ENCODE data around the gene MED12. TPM values are rescaled to one million over a fixed set of nuclear protein-coding genes. Genes with fewer than 3 reads are reported as not detected.

MED12 gene
- polyA plus RNA-seq, 3 donors: 47.9 to 55.0 (median 54.9) TPM

DNA sequence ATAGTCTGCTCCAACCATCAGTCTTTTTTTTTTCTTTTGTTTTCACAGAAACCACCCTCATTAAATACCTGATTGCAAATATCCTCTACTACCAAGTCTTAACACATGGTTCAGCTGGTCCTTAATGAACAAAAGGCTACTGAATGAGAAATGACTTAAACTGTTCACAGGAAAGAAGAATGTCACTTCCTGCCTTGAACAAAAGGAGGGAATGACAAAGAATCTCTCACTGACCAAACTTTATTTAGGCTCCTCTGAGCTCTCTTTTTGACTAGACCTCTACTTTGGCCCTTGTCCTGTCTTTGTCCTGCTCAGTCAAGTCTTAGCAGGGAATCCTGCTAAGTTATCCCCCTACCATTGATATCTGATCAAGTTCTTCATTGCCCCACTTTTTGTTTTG is 72.9 kb downstream of the MED12 start:
- DNase-seq: no peak

Other genes starting within 250 kb of the MED12 start
- under 1 TPM in 2 of 3 donors, not detected in 1; 0.04 to 0.13 TPM for gene TEX11, start 209.9 kb upstream of the MED12 start, polyA plus RNA-seq (ENCODE audit: insufficient read length in 3 of 3)
- 1 to 10 TPM; 1.9 to 2.7 (median 2.5) TPM for gene SLC7A3, start 187.5 kb upstream of the MED12 start, polyA plus RNA-seq (ENCODE audit: insufficient read length in 3 of 3)
- gene SNX12, start 50.3 kb upstream of the MED12 start, polyA plus RNA-seq (ENCODE audit: insufficient read length in 3 of 3): 10 to 100 TPM; 53.6 to 54.2 (median 54.1) TPM
- gene FOXO4, start 22.7 kb upstream of the MED12 start, polyA plus RNA-seq (ENCODE audit: insufficient read length in 3 of 3): 10 to 100 TPM; 24.2 to 32.6 (median 25.6) TPM
- gene CXorf65, start 11.9 kb upstream of the MED12 start, polyA plus RNA-seq (ENCODE audit: insufficient read length in 3 of 3): not detected
- under 1 TPM; 0.35 to 0.81 (median 0.63) TPM for gene IL2RG, start 7.0 kb upstream of the MED12 start, polyA plus RNA-seq (ENCODE audit: insufficient read length in 3 of 3)
- 1 to 10 TPM; 4.3 to 5.8 (median 4.9) TPM for gene NLGN3, start 26.2 kb downstream of the MED12 start, polyA plus RNA-seq (ENCODE audit: insufficient read length in 3 of 3)
- gene GJB1, start 104.6 kb downstream of the MED12 start, polyA plus RNA-seq (ENCODE audit: insufficient read length in 3 of 3): 10 to 100 TPM; 53.5 to 58.9 (median 58.1) TPM
- 10 to 100 TPM; 66.3 to 71.6 (median 66.7) TPM for gene ZMYM3, start 135.5 kb downstream of the MED12 start, polyA plus RNA-seq (ENCODE audit: insufficient read length in 3 of 3)
- 100 to 1,000 TPM; 622 to 661 (median 635) TPM for gene NONO, start 165.0 kb downstream of the MED12 start, polyA plus RNA-seq (ENCODE audit: insufficient read length in 3 of 3)
- gene ITGB1BP2, start 183.2 kb downstream of the MED12 start, polyA plus RNA-seq (ENCODE audit: insufficient read length in 3 of 3): 1 to 10 TPM; 1.3 to 2.1 (median 1.6) TPM
- gene TAF1, start 247.8 kb downstream of the MED12 start, polyA plus RNA-seq (ENCODE audit: insufficient read length in 3 of 3): 10 to 100 TPM; 37.9 to 60.0 (median 44.8) TPM

Measured in renal pelvis (tissue), 4 donors.